ENCODE data around the gene XPR1. TPM values are rescaled to one million over a fixed set of nuclear protein-coding genes. Genes with fewer than 3 reads are reported as not detected.
"Not testable (repeated sequence)": the region's sequence is repeated elsewhere in the genome, so short reads cannot be mapped to it uniquely, and the experiment has no call there.

XPR1 gene
- total RNA-seq, 4 donors from 2014 or later: 29.4 to 42.2 (median 33.7) TPM

DNA sequence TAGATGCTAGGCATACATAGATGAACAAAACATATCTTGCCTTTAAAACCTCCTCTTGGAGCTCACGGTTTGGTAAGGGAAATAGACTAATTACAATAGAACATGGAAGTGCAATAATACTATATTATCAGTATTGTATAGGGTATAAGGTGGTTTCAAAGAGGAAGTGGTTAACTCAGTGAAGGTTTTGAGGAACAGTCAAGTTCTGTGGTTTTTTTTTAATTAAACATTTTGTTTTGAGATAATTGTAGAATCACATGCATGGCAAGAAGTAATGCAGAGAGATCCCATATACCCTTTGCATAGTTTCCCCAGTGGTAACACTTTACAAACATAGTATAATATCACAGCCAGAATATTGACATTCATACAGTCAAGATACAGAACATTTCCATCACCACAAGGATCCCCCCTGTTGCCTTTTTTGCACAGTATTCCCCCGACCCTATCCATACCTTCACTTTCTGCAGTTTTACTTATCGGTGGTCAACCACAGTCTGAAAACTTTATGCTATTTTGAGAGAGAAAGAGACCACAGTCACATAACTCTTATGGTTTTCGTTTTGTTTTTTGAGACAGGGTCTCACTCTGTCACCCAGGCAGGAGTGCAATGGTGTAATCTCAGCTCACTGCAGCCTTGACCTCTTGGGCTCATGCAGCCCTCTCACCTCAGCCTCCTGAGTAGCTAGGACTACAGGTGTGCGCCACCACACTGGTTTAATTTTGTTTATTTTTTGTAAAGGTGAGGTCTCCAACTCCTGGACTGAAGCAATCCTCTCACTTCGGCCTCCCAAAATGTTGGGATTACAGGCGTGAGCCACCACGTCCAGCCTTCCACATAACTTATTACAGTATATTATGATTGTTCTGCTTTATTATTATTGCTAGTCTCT is 220.4 kb downstream of the XPR1 start:
- peaks cover 2 to 7% of the 10 kb centered on the region in 2 donors for H3K4me1 ChIP-seq
- 93 to 96% methylated on average over 8 of the region's 8 CpGs for WGBS, 2 donors
- no peaks in the 10 kb centered on the region for H3K36me3 ChIP-seq
- H3K27ac ChIP-seq: no peak overlapping the region
- H3K27me3 ChIP-seq: no peaks in the 10 kb centered on the region
- no peak overlapping the region for H3K4me3 ChIP-seq (replicated peaks in 1 of 3)
- H3K9me3 ChIP-seq: no peaks in the 10 kb centered on the region
- no peak for TF ChIP-seq POLR2A (IDR thresholded peaks at IDR 0.05)
- TF ChIP-seq, protein P1, sequence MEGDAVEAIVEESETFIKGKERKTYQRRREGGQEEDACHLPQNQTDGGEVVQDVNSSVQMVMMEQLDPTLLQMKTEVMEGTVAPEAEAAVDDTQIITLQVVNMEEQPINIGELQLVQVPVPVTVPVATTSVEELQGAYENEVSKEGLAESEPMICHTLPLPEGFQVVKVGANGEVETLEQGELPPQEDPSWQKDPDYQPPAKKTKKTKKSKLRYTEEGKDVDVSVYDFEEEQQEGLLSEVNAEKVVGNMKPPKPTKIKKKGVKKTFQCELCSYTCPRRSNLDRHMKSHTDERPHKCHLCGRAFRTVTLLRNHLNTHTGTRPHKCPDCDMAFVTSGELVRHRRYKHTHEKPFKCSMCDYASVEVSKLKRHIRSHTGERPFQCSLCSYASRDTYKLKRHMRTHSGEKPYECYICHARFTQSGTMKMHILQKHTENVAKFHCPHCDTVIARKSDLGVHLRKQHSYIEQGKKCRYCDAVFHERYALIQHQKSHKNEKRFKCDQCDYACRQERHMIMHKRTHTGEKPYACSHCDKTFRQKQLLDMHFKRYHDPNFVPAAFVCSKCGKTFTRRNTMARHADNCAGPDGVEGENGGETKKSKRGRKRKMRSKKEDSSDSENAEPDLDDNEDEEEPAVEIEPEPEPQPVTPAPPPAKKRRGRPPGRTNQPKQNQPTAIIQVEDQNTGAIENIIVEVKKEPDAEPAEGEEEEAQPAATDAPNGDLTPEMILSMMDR (IDR thresholded peaks at IDR 0.05): no peak
- DNase-seq: no peak
- intact Hi-C loops (cut with DNase I): no loop called here

DNA sequence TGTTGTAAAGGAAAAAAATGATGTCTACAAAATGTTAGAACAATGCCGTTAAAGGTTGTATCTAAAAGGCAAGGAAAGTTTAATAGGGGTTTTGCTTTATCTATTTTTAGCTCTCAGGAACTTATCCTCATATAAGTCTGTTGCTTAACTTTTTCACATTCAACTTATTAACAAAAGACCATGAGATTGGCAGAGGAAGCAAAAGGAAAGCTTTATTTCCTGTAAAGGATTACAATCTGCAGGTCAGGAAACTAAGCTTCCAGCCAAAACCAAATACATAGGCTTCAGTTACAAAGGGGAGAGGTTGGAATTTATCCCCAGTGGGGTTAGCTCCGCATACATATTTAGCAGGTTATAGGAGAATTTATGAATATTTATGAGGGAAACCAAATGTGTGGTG is 222.2 kb downstream of the XPR1 start:
- Histone ChIP-seq H3K4me3 (replicated peaks in 1 of 3) (no peak overlapping the region), H3K27ac (no peak overlapping the region), H3K9me3 (no peaks in the 10 kb centered on the region), H3K4me1 (peaks cover 2 to 7% of the 10 kb centered on the region in 2 donors), H3K27me3 (no peaks in the 10 kb centered on the region), H3K36me3 (no peaks in the 10 kb centered on the region)
- intact Hi-C loops (cut with DNase I): no loop called here
- TF ChIP-seq, protein P1 (IDR thresholded peaks at IDR 0.05): no peak
- TF ChIP-seq POLR2A (IDR thresholded peaks at IDR 0.05): no peak
- 72 to 73% methylated on average over 2 of the region's 2 CpGs for WGBS, 2 donors
- no peak for DNase-seq

DNA sequence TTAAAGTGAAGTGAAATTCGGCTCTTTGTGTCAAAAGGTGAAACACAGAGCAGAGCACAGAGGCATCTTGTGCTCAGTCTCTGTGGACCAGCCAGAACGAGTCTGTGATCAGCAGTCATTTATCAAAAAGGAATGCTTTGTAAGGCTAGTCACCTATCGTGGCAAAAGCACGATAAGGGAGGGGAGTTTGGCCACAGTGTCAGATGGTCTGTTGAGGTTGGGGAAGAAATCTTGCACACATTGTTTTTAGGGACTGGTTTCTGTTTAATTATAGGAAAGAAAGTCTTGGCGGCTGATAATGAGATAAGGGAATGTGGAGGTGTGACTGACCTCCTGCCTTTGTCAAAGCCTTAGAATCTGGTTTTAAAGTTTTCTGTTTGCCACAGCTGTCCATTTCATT is 222.6 kb downstream of the XPR1 start:
- no peak for DNase-seq
- no peaks in the 10 kb centered on the region for H3K36me3 ChIP-seq
- no peak overlapping the region for H3K27ac ChIP-seq
- no peak for TF ChIP-seq POLR2A (IDR thresholded peaks at IDR 0.05)
- TF ChIP-seq, protein P1 (IDR thresholded peaks at IDR 0.05): no peak
- WGBS, 2 donors: 73 to 80% methylated on average over 5 of the region's 5 CpGs
- H3K9me3 ChIP-seq: no peaks in the 10 kb centered on the region
- intact Hi-C loops (cut with DNase I): no loop called here
- no peak overlapping the region for H3K4me3 ChIP-seq (replicated peaks in 1 of 3)
- H3K27me3 ChIP-seq: no peaks in the 10 kb centered on the region
- H3K4me1 ChIP-seq: peaks cover 2 to 7% of the 10 kb centered on the region in 2 donors

DNA sequence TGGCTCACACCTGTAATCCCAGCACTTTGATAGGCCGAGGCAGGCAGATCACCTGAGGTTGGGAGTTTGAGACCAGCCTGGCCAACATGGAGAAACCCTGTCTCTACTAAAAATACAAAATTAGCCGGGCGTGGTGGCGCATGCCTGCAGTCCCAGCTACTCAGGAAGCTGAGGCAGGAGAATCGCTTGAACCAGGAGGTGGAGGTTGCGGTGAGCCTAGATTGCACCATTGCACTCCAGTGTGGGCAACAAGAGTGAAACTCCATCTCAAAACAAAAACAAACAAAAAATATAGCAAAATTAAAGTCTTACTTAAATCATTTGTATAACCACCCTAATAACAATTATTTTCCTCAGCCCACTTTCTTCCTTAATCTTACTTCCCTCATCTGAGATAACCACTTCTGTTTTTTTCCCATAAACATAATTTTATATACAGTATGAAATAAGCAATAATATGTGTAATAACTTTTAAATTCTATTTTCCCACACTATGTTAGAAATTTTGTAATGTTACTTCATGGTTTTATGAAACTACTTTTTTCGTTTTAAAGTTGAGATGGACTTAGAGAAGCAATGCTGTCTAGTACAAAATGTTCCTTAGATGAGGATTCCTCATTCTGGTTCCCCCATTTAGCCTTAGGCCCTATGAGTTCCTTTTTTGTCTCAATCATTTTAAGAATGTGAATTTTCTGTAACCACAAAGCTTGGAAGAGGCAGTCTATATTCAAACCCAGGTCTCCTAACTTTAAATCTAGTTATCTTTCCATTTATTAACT is 226.3 kb downstream of the XPR1 start:
- H3K9me3 ChIP-seq; H3K36me3 ChIP-seq; H3K27me3 ChIP-seq; DNase-seq; H3K4me1 ChIP-seq; intact Hi-C loops (cut with DNase I); H3K4me3 ChIP-seq (replicated peaks in 1 of 3); H3K27ac ChIP-seq: not testable (repeated sequence)
- 92 to 93% methylated on average over 7 of the region's 7 CpGs for WGBS, 2 donors

DNA sequence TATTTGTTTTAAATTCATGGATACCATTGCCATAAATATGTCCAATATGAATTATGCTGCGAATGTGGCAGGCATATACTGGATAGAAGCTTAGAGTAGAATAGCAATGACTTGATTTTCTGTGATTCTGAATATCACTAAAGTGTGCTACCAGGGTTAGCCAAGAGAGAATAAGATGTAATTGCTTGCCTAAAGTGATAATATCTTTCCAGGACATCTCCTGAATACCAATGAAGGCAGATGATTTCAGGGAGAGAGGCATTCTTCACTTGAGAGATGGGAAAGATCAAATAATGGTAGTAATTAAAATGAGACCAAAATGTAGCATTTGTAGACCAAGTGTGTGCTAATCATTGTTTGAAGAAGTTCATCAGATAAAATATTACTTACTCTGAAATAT is 227.5 kb downstream of the XPR1 start:
- intact Hi-C loops (cut with DNase I): no loop called here
- peaks cover 2 to 7% of the 10 kb centered on the region in 2 donors for H3K4me1 ChIP-seq
- no peaks in the 10 kb centered on the region for H3K27me3 ChIP-seq
- WGBS, 2 donors: 100% methylated on average over 1 of the region's 1 CpG
- H3K9me3 ChIP-seq: no peaks in the 10 kb centered on the region
- DNase-seq: no peak
- no peaks in the 10 kb centered on the region for H3K36me3 ChIP-seq
- H3K4me3 ChIP-seq (replicated peaks in 1 of 3): no peak overlapping the region
- H3K27ac ChIP-seq: no peak overlapping the region
- TF ChIP-seq, protein P1 (IDR thresholded peaks at IDR 0.05): no peak
- TF ChIP-seq POLR2A (IDR thresholded peaks at IDR 0.05): no peak
